Ishikawa (cell line): ENCODE data around the gene KIF17.

ENCODE experiments used
- CEBPB ChIP-seq: IDR thresholded peaks from 2 replicates; pipeline ENCODE4 v1.6.1; 2012
- EGR1 ChIP-seq: IDR thresholded peaks from 2 replicates; pipeline ENCODE4 v1.6.1; 2012
- EP300 ChIP-seq: IDR thresholded peaks from 2 replicates; pipeline ENCODE4 v1.6.1; 2012; ENCODE audit warnings: borderline replicate concordance
- FOXM1 ChIP-seq: IDR thresholded peaks from 2 replicates; pipeline ENCODE4 v1.6.1; 2012; ENCODE audit warnings: low read depth, borderline replicate concordance
- MAX ChIP-seq: IDR thresholded peaks from 2 replicates; pipeline ENCODE4 v1.6.1; 2012
- RAD21 ChIP-seq: IDR thresholded peaks from 2 replicates; pipeline ENCODE4 v1.6.1; 2012; ENCODE audit warnings: low read depth
- REST ChIP-seq: IDR thresholded peaks from 2 replicates; pipeline ENCODE4 v1.6.1; 2012; ENCODE audit warnings: low read depth, mild to moderate bottlenecking
- TEAD4 ChIP-seq: IDR thresholded peaks from 2 replicates; pipeline ENCODE4 v1.6.1; 2012
- USF1 ChIP-seq: IDR thresholded peaks from 2 replicates; pipeline ENCODE4 v1.6.1; 2012

- TF ChIP-seq FOXM1 (no peak), USF1 (no peak), REST (no peak), MAX (no peak), RAD21 (no peak), EP300 (no peak), CEBPB (no peak), TEAD4 (no peak), EGR1 (no peak)
Measured at GRCh38 chr1:20719871-20720620, 2.2 kb upstream of the KIF17 start.
